ENCODE measurements around the gene SLC12A2. TPM values are rescaled to one million over a fixed set of nuclear protein-coding genes. Genes with fewer than 3 reads are reported as not detected.

The SLC12A2 gene
- total and polyA plus RNA-seq, 12 donors: 5.6 to 82.6 (median 52.9) TPM

- H3K4me1 ChIP-seq (replicated peaks in 1 of 2): no peaks in the 10 kb centered on the region
- no peak overlapping the region for H3K27ac ChIP-seq
- intact Hi-C loops (cut with DNase I): no loop called here
- peak in 2 of 7 donors; percentile 3 to 8 for DNase-seq
- WGBS, 4 donors: 69 to 83% (median 76%) methylated on average over 4 of the region's 4 CpGs
- H3K27me3 ChIP-seq: no peaks in the 10 kb centered on the region
- H3K36me3 ChIP-seq (replicated peaks in 1 of 2): no peaks in the 10 kb centered on the region
- no peaks in the 10 kb centered on the region for H3K9me3 ChIP-seq (replicated peaks in 1 of 3)
- no peak overlapping the region for H3K4me3 ChIP-seq
- TF ChIP-seq CTCF (IDR thresholded peaks at IDR 0.05) (no peak), POLR2A (IDR thresholded peaks at IDR 0.05) (no peak)
Observed at GRCh38 chr5:128121651-128122050, 38.1 kb downstream of the SLC12A2 start.

- WGBS, 4 donors: 94 to 100% (median 97%) methylated on average over 1 of the region's 1 CpG
- TF ChIP-seq POLR2A (IDR thresholded peaks at IDR 0.05) (no peak), CTCF (IDR thresholded peaks at IDR 0.05) (no peak)
- Histone ChIP-seq H3K27ac (no peak overlapping the region), H3K4me3 (no peak overlapping the region), H3K36me3 (replicated peaks in 1 of 2) (no peaks in the 10 kb centered on the region), H3K27me3 (no peaks in the 10 kb centered on the region), H3K9me3 (replicated peaks in 1 of 3) (peaks cover 0 to 4% (median 0%) of the 10 kb centered on the region in 3 donors), H3K4me1 (replicated peaks in 1 of 2) (no peaks in the 10 kb centered on the region)
- DNase-seq: no peak
- intact Hi-C loops (cut with DNase I): no loop called here
Observed at GRCh38 chr5:128123936-128124335, 40.4 kb downstream of the SLC12A2 start.

- no peak for DNase-seq
- no peak overlapping the region for H3K4me3 ChIP-seq
- no peak overlapping the region for H3K27ac ChIP-seq
- no peaks in the 10 kb centered on the region for H3K4me1 ChIP-seq (replicated peaks in 1 of 2)
- 86 to 93% (median 89%) methylated on average over 2 of the region's 2 CpGs for WGBS, 4 donors
- TF ChIP-seq CTCF (IDR thresholded peaks at IDR 0.05) (no peak), POLR2A (IDR thresholded peaks at IDR 0.05) (no peak)
- intact Hi-C loops (cut with DNase I): no loop called here
- H3K27me3 ChIP-seq: no peaks in the 10 kb centered on the region
- no peaks in the 10 kb centered on the region for H3K36me3 ChIP-seq (replicated peaks in 1 of 2)
- H3K9me3 ChIP-seq (replicated peaks in 1 of 3): peaks cover 0 to 5% (median 0%) of the 10 kb centered on the region in 3 donors
Observed at GRCh38 chr5:128126241-128126640, 42.7 kb downstream of the SLC12A2 start.

- H3K4me3 ChIP-seq: no peak overlapping the region
- intact Hi-C loops (cut with DNase I): no loop called here
- no peaks in the 10 kb centered on the region for H3K27me3 ChIP-seq
- DNase-seq: no peak
- H3K9me3 ChIP-seq (replicated peaks in 1 of 3): peaks cover 0 to 5% (median 0%) of the 10 kb centered on the region in 3 donors
- H3K27ac ChIP-seq: no peak overlapping the region
- no peaks in the 10 kb centered on the region for H3K4me1 ChIP-seq (replicated peaks in 1 of 2)
- H3K36me3 ChIP-seq (replicated peaks in 1 of 2): no peaks in the 10 kb centered on the region
- TF ChIP-seq CTCF (IDR thresholded peaks at IDR 0.05) (no peak), POLR2A (IDR thresholded peaks at IDR 0.05) (no peak)
- 91 to 95% (median 94%) methylated on average over 1 of the region's 1 CpG for WGBS, 4 donors
Observed at GRCh38 chr5:128132499-128132898, 48.9 kb downstream of the SLC12A2 start.
